ENCODE measurements around the gene ZNF189.

The ZNF189 gene

DNA sequence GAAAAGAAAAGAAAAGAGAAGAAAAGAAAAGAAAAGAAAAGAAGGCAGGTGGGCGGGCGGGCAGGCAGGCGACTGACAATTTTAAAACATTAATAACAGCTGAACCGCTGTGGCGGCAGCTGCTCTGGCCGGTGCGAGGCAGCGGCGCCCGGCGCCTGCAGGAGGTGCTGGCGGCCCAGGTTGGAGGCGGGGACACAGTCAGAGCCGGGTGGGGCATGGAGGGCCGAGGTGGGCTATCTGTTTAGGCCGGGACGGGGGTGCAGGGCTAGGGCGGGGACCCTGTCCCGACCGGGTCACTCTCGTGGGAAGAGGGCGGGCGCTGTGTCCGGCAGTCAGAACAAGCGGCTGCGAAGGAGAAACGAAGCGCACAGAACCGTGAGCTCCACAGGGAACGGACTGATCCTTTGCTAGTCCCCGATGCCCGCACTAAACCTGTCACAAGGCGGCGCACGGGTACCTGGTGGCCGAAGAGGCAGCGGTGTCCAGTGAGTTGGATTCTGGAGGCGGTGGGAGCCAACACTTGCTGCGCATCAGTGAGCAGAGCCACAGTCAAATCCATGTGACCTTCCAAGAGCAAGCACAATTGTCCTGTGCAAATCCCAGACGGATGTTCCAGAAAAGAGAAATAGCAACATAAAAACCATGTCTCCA lies 50.5 kb downstream of the ZNF189 start:
- DNase-seq (ENCODE audit: low read depth in 3 of 3): peak in 2 of 3 donors; percentile 26 to 32

DNA sequence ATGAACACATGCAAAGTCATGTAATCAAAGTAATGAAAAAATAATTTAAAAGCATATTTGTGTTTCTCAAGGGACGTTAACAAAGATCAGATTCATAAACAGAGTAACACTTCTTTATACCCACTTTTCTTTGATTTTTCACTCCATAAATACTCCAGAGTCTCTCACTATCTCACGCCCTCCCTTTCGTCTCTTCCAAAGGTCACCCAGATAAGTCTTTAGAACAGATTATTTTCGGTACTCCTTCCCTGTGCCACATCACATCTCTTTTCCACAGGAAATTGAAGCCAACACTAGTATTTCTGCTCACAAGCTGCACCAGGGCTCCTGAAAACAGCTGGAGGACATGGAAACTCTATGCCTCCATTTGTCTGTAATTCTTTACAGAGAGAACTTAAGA lies 52.3 kb downstream of the ZNF189 start:
- DNase-seq (ENCODE audit: low read depth in 3 of 3): no peak

DNA sequence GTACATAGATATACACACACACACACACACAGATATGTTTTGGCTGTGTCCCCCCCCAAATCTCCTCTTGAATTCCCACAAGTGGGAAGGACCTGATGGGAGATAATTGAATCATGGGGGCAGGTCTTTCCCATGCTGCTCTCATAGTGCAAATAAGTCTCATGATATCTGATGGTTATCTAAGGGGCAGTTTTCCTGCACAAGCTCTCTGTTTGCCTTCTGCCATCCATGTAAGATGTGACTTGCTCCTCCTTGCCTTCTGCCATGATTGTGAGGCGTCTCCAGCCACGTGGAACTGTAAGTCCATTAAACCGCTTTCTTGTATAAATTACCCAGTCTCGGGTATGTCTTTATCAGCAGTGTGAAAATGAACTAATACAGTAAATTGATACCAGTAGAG lies 52.8 kb downstream of the ZNF189 start:
- DNase-seq (ENCODE audit: low read depth in 3 of 3): no peak

DNA sequence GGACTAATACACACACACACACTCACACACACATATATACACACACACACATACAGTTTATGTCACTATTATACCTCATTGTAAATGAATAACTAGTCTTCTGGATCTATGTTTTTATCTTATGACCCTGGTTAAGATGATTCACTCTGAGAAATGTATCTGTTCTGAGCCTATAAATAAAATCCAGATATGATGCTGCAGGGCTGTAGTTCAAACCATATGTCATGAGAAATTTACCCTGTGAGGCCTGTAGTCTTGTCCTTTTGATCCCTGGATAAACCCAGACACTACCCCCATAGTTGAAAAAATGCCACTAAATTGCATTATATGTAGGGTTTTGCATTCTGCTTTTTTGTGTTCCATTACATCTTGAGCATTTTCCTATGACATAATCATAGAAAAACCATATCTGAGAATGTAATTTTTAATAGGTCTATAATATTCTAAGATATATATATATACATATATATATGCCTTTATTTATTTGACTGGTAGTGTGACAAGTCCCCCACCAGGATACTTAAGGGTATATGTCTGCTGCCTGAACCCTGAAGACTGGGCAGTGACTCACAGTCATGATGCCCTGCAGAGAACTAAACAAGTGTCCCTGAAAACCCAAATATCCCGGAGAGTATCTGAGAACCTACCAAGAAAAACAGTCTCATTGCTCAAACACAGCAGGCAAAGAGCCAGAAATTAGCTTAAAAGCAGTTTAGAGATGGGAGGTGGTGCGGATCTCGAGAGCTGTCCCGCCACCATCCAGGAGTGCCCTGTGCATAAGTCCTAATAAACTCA lies 55.3 kb downstream of the ZNF189 start:
- no peak for DNase-seq (ENCODE audit: low read depth in 3 of 3)

DNA sequence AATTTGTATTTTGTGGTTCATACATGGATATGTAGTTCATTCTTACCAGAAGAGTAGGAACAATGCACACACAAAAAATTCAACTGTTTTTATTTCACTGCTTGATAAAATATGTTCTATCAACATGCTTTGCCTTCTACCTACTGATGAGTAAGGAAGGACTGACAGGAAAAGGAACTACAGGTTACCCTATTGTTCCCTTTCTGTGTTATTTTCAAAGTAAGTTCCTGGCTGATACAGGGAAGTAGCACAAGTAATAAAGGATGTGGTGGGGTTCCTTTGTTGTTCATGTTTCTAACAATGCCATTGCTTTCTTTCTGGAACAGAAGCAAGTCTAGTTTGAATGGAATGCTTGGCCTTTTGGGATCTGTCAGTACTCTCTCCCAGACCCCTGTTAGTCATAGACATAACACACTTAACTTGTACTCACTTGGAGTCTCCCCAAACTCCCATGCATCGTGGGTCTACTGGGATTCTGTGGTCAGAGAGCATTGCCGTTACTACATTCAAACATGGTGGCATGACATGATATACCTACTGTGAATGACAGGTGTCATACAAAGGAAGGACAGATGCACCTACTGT lies 57.1 kb downstream of the ZNF189 start:
- DNase-seq (ENCODE audit: low read depth in 3 of 3): no peak

DNA sequence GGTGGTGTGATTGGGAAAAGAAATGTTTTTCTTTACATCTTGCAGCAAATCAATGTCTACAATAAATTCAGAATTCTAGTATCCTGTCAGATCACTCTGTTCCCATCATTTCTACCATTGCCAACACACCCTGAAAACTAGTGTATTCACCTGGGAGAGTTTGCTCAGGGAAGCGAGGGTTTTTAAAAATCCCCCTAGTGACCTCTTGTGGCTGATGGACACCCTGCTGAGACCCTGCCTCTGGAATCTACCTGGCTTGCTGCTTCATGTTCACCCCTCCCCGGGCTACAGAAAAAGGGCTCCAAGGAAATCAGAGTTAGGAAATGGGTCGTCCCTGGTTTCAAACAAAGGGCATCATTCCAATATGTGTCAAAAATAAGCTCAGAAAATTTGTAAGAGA lies 58.4 kb downstream of the ZNF189 start:
- DNase-seq (ENCODE audit: low read depth in 3 of 3): no peak

DNA sequence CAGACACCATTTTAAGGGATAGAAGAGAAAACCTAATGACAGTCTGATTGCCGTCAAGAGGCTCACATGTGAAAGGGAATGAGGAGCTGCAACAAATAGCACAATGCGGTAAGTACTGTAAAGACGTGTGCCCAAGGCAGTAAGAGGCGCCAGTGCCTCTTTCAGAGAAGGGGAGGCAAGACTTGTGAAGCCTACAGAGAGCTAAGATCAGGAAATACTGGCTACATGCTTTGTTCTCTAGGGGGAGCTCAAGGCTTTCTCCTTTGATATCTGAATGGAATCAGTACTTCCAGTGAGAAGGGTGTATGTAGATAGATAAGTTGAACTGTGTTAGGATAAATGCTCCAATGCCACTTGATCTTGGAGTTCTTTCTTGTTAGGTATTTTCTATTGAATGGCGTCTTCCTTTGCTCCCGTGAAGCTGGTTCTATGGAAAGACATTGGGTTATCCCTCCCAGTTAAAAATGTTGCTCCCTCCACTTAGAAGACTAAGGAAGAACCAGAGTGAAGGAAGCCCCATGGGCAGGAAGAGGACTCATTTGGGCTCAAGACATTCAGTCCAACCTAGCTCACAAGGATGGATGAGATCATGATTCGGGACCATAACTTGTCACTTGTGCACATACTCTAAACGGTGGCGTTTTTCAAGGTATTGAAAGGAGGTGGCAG lies 60.4 kb downstream of the ZNF189 start:
- peak in 1 of 3 donors; percentile 10 for DNase-seq (ENCODE audit: low read depth in 3 of 3)

Data from stimulated activated CD4-positive, alpha-beta T cell treated with anti-CD3 and anti-CD28 coated beads, TNF-alpha, amount 100 ng/mL, for 48 hours (primary cell).